Gastroesophageal sphincter (tissue), 3 donors: Measurements from ENCODE around the gene ST6GAL2.

ENCODE experiments used
- POLR2AphosphoS5 ChIP-seq: sonication (generic); formaldehyde crosslinking; IDR thresholded peaks from one replicate; pipeline ENCODE4 v1.6.1; 2017; ENCODE audit warnings: antibody characterized with exemption
- TF ChIP-seq, protein P1 (sequence below), 4 experiments: fragments of 200-600 bp in 2 of 4; fragments of 450-650 bp in 2 of 4; sonication (generic) in 1 of 4; IDR thresholded peaks; one replicate each; pipeline ENCODE4 v1.5.1; 2017 to 2019; ENCODE audit warnings: antibody characterized with exemption in 4 of 4, mild to moderate bottlenecking in 2 of 4, moderate library complexity in 2 of 4

DNA sequence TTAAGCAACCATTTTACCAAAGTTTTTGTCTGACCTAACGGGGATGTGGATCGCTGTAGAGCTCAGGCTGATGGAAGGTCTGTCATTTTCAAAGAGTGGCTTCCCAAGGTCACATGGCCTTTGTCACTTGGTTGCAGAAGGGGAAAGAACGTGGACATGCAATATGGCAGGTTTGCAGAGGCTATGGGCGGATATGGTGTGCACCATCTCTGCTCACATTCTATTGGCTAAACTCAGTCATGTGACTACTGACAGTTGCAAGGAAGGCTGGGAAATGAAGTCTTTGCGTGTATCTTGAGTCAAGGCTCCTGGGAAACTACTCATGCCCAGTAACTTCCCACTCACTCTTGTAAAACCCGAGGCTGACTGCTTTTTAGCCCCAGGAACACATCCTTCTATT, 96.8 kb downstream of the ST6GAL2 start:
- TF ChIP-seq, protein P1, sequence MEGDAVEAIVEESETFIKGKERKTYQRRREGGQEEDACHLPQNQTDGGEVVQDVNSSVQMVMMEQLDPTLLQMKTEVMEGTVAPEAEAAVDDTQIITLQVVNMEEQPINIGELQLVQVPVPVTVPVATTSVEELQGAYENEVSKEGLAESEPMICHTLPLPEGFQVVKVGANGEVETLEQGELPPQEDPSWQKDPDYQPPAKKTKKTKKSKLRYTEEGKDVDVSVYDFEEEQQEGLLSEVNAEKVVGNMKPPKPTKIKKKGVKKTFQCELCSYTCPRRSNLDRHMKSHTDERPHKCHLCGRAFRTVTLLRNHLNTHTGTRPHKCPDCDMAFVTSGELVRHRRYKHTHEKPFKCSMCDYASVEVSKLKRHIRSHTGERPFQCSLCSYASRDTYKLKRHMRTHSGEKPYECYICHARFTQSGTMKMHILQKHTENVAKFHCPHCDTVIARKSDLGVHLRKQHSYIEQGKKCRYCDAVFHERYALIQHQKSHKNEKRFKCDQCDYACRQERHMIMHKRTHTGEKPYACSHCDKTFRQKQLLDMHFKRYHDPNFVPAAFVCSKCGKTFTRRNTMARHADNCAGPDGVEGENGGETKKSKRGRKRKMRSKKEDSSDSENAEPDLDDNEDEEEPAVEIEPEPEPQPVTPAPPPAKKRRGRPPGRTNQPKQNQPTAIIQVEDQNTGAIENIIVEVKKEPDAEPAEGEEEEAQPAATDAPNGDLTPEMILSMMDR (IDR thresholded peaks at IDR 0.05): no peak
- no peak for TF ChIP-seq POLR2AphosphoS5
